ENCODE results near the gene ASTN1.

- TF ChIP-seq, protein P1, sequence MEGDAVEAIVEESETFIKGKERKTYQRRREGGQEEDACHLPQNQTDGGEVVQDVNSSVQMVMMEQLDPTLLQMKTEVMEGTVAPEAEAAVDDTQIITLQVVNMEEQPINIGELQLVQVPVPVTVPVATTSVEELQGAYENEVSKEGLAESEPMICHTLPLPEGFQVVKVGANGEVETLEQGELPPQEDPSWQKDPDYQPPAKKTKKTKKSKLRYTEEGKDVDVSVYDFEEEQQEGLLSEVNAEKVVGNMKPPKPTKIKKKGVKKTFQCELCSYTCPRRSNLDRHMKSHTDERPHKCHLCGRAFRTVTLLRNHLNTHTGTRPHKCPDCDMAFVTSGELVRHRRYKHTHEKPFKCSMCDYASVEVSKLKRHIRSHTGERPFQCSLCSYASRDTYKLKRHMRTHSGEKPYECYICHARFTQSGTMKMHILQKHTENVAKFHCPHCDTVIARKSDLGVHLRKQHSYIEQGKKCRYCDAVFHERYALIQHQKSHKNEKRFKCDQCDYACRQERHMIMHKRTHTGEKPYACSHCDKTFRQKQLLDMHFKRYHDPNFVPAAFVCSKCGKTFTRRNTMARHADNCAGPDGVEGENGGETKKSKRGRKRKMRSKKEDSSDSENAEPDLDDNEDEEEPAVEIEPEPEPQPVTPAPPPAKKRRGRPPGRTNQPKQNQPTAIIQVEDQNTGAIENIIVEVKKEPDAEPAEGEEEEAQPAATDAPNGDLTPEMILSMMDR (conservative IDR thresholded peaks at IDR 0.05) = no peak
- no peak for TF ChIP-seq EZH2 (IDR thresholded peaks at IDR 0.05; ENCODE audit: low read depth)
Measured at GRCh38 chr1:176877557-176877956, 287.0 kb downstream of the ASTN1 start.
